GM06990 (cell line): Measurements from ENCODE around the gene MAP7.
A peak's percentile ranks its signal among the peaks of the same experiment; 100 is the strongest.

Source experiments
- DNase-seq: peaks from one replicate; pipeline ENCODE4 v3.0.0-alpha.2; 2011; ENCODE audit not compliant: insufficient read length; ENCODE audit errors: extremely low read depth
- H3K27me3 ChIP-seq: replicated peaks from 2 replicates; pipeline ENCODE4 v1.6.0; 2011; ENCODE audit warnings: low read length; ENCODE audit not compliant: control insufficient read depth, insufficient read depth
- H3K36me3 ChIP-seq: 2 replicates; pipeline ENCODE4 v1.5.1; 2011; ENCODE audit warnings: low read length; ENCODE audit not compliant: control insufficient read depth, insufficient read depth
- H3K4me3 ChIP-seq: replicated peaks from 2 replicates; pipeline ENCODE4 v1.5.1; 2011; ENCODE audit warnings: low read depth, mild to moderate bottlenecking, control low read depth, low read length
- CTCF ChIP-seq: IDR thresholded peaks from 2 replicates; pipeline ENCODE4 v1.5.1; 2011; ENCODE audit warnings: low read length, control low read depth, mild to moderate bottlenecking, inconsistent platforms; ENCODE audit not compliant: insufficient read depth, poor library complexity, severe bottlenecking

Gene MAP7

GRCh38 chr6:136550045-136550329 is 235 bp downstream of the MAP7 start:
- peak overlapping the region; percentile 61 for H3K4me3 ChIP-seq
- no peak for DNase-seq

GRCh38 chr6:136549300-136550044 is 750 bp downstream of the MAP7 start:
- no peaks in the 10 kb centered on the region; the same call in 1 of the 2 replicates for H3K27me3 ChIP-seq
- DNase-seq: peak; percentile 11
- H3K4me3 ChIP-seq: peak overlapping the region; percentile 61
- H3K36me3 ChIP-seq: no peaks in the 10 kb centered on the region
- TF ChIP-seq CTCF: no peak

More at GRCh38 chr6:136550045-136550329, 235 bp downstream of the MAP7 start:
- H3K36me3 ChIP-seq: no peaks in the 10 kb centered on the region; the same call in 1 of the 2 replicates
- no peaks in the 10 kb centered on the region; the same call in 1 of the 2 replicates for H3K27me3 ChIP-seq
- TF ChIP-seq CTCF: no peak

DNA sequence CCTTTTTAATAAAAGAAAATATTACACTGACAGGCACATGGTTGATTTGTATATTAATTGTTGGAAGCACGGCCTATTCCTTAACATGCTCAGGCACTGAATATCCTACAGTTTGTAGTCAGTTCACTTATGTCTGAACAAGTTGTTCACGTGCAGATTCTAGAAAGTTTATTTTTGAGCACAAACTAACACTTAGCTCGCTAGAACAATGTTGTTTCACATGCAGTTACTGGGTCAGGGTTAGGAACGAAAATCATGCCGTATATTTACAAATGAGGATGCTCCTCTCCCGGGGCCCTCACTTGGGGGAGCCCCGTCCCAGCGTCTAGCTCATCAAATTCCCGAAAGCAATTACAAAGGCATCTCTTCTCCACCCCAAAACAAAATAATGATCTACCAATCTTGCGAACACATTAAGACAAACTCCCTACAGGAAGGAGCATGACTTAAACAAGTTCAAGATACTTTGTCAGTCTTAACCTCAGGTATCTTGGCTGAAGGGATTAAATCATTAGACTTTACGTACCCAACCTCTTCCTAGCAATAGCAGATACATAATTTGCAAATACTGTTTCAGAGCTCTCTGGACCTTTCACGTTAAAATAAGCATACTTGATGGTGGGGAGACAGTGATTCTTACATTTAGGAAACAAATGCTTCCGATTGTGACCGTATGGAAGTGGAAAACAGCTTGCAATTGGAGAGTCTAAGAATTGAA is 1.5 kb downstream of the MAP7 start:
- DNase-seq: no peak
- Histone ChIP-seq H3K4me3 (no peak overlapping the region), H3K36me3 (no peaks in the 10 kb centered on the region), H3K27me3 (no peaks in the 10 kb centered on the region; the same call in 1 of the 2 replicates)
- TF ChIP-seq CTCF: no peak

GRCh38 chr6:136547871-136548270 is 2.4 kb downstream of the MAP7 start:
- TF ChIP-seq CTCF: no peak
- H3K4me3 ChIP-seq: no peak overlapping the region
- DNase-seq: no peak
- H3K36me3 ChIP-seq: no peaks in the 10 kb centered on the region
- no peaks in the 10 kb centered on the region; the same call in 1 of the 2 replicates for H3K27me3 ChIP-seq

GRCh38 chr6:136547336-136547735 is 2.9 kb downstream of the MAP7 start:
- Histone ChIP-seq H3K4me3 (no peak overlapping the region), H3K36me3 (no peaks in the 10 kb centered on the region), H3K27me3 (no peaks in the 10 kb centered on the region; the same call in 1 of the 2 replicates)
- peak; percentile 56 for TF ChIP-seq CTCF
- no peak for DNase-seq
